ENCODE data around the gene DGKB. TPM values are rescaled to one million over a fixed set of nuclear protein-coding genes. Genes with fewer than 3 reads are reported as not detected.
A peak's percentile ranks its signal among the peaks of the same experiment; 100 is the strongest.
"Not testable (repeated sequence)": the region's sequence is repeated elsewhere in the genome, so short reads cannot be mapped to it uniquely, and the experiment has no call there.

Gene DGKB
- total RNA-seq, 1 donor from 2014 or later, result 2.9 TPM

- not testable (repeated sequence) for DNase-seq
These were observed 623.3 kb downstream of the DGKB start for GRCh38 chr7:14279065-14279871.

GRCh38 chr7:14275356-14275755 lies 627.2 kb downstream of the DGKB start:
- DNase-seq, result no peak

- no peak for DNase-seq
These were observed 631.1 kb downstream of the DGKB start for GRCh38 chr7:14271441-14271840.

GRCh38 chr7:14270099-14270498 lies 632.5 kb downstream of the DGKB start:
- no peak for DNase-seq

- DNase-seq, result no peak
These were observed 642.5 kb downstream of the DGKB start for GRCh38 chr7:14260011-14260410.

GRCh38 chr7:14258861-14259260 lies 643.7 kb downstream of the DGKB start:
- DNase-seq, result no peak

GRCh38 chr7:14258441-14258840 lies 644.1 kb downstream of the DGKB start:
- DNase-seq, result peak; percentile 24

GRCh38 chr7:14252458-14252857 lies 650.1 kb downstream of the DGKB start:
- DNase-seq, result no peak

- no peak for DNase-seq
These were observed 660.4 kb downstream of the DGKB start for GRCh38 chr7:14242175-14242574.

GRCh38 chr7:14236834-14237233 lies 665.7 kb downstream of the DGKB start:
- DNase-seq, result peak; percentile 6

- no peak for DNase-seq
These were observed 667.5 kb downstream of the DGKB start for GRCh38 chr7:14235056-14235455.

- no peak for DNase-seq
These were observed 668.6 kb downstream of the DGKB start for GRCh38 chr7:14233868-14234369.

- DNase-seq, result no peak
These were observed 669.3 kb downstream of the DGKB start for GRCh38 chr7:14233076-14233867.

GRCh38 chr7:14229047-14229446 lies 673.5 kb downstream of the DGKB start:
- DNase-seq, result no peak

GRCh38 chr7:14228341-14228740 lies 674.2 kb downstream of the DGKB start:
- DNase-seq, result no peak

- DNase-seq, result no peak
These were observed 676.4 kb downstream of the DGKB start for GRCh38 chr7:14226126-14226525.

- DNase-seq, result no peak
These were observed 683.4 kb downstream of the DGKB start for GRCh38 chr7:14219125-14219524.

GRCh38 chr7:14218338-14218737 lies 684.2 kb downstream of the DGKB start:
- no peak for DNase-seq

- DNase-seq, result no peak
These were observed 692.6 kb downstream of the DGKB start for GRCh38 chr7:14209896-14210484.

- DNase-seq, result no peak
These were observed 694.8 kb downstream of the DGKB start for GRCh38 chr7:14207711-14208110.

- no peak for DNase-seq
These were observed 695.4 kb downstream of the DGKB start for GRCh38 chr7:14207138-14207537.

GRCh38 chr7:14206121-14206520 lies 696.4 kb downstream of the DGKB start:
- no peak for DNase-seq

GRCh38 chr7:14201353-14201752 lies 701.2 kb downstream of the DGKB start:
- no peak for DNase-seq

All from skin of body (tissue), 2 donors.